HG02759 (cell line): ENCODE results near the gene DENND4A.
"Not testable (repeated sequence)": the region's sequence is repeated elsewhere in the genome, so short reads cannot be mapped to it uniquely, and the experiment has no call there.

Experiments
- ATAC-seq: cut with Tn5 transposase; IDR thresholded peaks from one replicate; pipeline ENCODE4 v1.9.1; 2021; ENCODE audit warnings: mild to moderate bottlenecking, moderate library complexity; ENCODE audit not compliant: unreplicated experiment

DENND4A gene

GRCh38 chr15:65789759-65790425 lies 2.2 kb downstream of the DENND4A start:
- ATAC-seq = no peak

DNA sequence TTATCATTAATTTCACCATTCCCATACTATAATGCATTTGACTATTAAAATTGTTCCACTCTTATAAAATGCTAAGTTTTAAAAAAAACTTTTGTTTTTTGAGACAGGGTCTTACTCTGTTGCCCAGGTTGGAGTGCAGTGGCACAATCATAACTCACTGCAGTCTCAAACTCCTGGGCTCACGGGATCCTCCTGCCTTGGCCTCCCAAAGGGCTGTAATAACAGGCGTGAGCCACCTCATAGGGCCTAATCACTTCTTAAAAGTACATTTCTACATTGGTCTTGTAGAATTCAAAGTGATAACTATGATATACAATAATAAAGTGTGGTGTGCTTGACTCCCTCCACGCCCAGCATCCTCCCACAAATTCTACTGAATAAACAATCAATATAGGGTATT lies 3.0 kb downstream of the DENND4A start:
- ATAC-seq = no peak

DNA sequence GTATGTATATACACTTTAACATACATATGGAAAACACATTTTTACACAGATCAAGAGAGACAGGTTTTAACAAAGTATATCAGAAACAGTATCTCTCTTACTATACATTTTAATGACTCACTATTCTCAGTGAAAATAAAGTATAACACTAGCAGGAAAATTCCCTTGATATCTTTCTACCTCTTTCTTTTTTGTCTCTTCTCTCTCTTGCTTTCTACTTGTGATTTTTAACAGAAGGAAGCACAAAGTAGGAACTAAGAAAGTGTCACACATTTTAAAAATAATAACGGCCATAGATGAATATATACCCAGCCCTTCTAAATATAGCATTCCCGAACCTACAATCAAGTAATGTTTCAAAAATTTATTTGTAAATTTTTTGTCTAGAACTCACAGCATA lies 4.8 kb downstream of the DENND4A start:
- ATAC-seq = no peak

GRCh38 chr15:65785151-65785550 lies 6.9 kb downstream of the DENND4A start:
- no peak for ATAC-seq

DNA sequence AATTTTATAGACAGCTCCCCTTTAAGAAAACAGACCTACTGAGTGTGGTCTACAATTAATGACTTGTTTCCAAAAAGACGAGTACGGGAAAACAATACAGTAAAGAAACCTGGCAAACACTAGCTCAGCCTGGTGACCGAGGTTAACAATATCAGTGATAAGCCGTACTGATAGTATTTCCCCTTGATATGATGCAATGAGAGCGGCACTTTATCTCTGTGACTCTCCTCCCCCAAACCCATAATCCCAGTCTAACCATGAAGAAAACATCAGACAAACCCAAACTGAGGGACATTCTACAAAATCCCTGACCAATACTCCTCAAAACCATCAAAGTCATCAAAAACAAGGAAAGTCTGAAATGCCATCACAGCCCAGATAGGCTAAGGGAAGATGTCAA lies 8.2 kb downstream of the DENND4A start:
- no peak for ATAC-seq

- no peak for ATAC-seq
These were observed 10.0 kb downstream of the DENND4A start for GRCh38 chr15:65782096-65782495.

GRCh38 chr15:65778701-65779100 lies 13.4 kb downstream of the DENND4A start:
- ATAC-seq = not testable (repeated sequence)

- no peak for ATAC-seq
These were observed 13.8 kb downstream of the DENND4A start for GRCh38 chr15:65778269-65778668.

DNA sequence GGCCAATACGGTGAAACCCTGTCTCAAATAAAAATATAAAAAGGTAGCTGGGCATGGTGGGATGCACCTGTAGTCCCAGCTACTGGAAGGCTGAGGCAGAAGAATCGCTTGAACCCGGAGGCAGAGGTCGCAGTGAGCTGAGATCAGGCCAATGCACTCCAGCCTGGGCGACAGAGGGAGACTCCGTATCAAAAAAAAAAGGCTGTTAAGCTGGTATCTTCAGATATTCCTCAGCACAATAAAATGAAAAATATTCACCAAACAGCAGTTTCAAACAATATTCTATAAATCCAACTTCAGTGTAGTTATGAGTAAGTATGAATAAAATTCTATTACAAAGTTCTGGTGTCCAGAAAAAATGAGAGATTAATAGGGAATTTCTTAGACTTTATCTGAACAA lies 14.2 kb downstream of the DENND4A start:
- ATAC-seq = no peak

- no peak for ATAC-seq
These were observed 15.0 kb downstream of the DENND4A start for GRCh38 chr15:65777053-65777452.

DNA sequence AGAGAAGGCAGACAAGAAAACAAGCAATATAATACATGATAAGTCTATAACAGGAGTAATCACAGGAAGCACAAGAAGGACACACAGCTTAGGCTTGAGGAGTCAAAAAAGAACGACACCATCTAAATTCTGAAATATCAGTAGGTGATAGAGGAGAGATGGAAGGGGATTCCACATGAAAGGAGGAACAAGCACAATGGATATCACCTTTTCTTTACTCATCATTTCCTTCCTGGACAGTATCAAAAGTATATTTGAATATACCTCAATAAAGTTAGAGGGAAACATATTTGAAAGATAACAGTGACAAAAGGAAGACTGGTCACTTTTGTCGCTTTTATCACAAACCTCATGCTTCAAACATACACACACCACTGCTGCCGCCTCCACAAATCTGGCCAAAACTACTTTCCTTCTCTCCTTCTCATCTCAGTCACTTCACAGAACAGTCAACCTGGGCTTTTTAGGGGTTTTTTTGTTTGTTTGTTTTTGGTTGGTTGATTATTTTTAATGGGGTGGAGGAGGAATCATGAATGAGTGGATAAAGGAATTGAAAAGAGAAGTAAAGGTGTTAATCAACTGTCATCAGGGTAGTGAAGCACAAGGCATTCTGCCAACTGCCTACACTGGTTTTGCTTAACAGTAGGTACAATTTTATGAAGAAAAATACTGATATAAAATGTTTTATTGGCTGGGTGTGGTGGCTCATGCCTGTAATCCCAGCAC lies 18.5 kb downstream of the DENND4A start:
- ATAC-seq = peak; percentile 64

GRCh38 chr15:65772930-65773329 lies 19.2 kb downstream of the DENND4A start:
- ATAC-seq = no peak

DNA sequence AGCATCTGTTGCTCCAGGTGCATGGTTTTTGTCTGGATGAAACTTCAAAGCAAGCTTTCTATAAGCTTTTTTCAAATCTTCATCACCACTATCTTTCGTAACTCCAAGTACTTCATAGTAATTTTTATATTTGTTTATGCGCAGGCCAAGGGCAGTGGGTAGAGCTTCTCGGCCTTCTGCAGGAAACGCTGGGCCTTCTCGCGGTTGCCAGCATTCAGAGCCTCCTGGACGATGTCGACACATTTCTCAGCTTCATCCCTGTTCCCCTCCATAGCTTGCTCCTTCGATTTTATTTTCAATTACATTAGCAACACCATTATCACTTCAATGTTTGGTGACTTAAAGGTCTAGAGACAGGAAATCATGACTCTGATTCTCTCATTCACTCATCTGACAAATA lies 20.2 kb downstream of the DENND4A start:
- no peak for ATAC-seq

GRCh38 chr15:65769482-65769881 lies 22.6 kb downstream of the DENND4A start:
- ATAC-seq = no peak

- ATAC-seq = no peak
These were observed 24.2 kb downstream of the DENND4A start for GRCh38 chr15:65767895-65768294.

- no peak for ATAC-seq
These were observed 24.9 kb downstream of the DENND4A start for GRCh38 chr15:65767264-65767595.

- ATAC-seq = no peak
These were observed 25.4 kb downstream of the DENND4A start for GRCh38 chr15:65766422-65767263.

DNA sequence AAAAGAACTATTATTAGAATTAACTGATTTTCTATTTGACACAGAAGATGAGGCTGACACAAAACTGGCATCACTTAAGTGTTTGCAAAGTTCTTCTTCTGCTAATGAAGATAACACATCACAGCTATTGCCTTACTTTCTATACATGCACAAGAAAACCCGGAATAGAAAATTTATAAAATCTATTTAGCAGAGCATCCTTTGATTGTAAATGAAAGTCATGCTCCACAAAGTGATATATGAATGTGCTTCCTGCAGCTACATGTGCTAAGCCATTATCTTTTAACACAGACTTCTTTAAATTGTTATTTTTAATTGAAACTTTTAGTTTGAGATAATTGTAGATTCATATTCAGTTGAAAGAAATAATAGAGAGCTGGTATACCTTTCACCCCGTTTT lies 27.0 kb downstream of the DENND4A start:
- no peak for ATAC-seq

- no peak for ATAC-seq
These were observed 28.9 kb downstream of the DENND4A start for GRCh38 chr15:65762914-65763787.

DNA sequence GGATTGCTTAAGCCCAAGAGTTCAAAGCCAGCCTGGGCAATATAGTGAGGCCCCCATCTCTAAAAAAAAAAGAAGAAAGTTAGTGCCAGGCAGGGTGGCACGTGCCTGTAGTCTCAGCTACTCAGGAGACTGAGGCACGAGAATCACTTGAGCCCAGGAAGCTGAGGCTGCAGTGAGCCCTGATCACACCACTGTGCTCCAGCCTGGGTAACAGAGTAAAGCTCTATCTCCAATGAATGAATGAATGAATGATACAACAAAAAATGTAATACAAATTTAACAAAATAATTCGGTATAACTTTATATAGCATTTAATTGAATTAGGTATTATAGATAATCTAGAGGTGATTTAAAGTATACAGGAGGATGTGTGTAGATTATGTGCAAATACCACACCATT lies 29.7 kb downstream of the DENND4A start:
- no peak for ATAC-seq
